NCI-H345 (cell line): Measurements from ENCODE around the gene CDC42BPA.

ENCODE experiments used
- DNase-seq: peaks from one replicate; lab custom pipeline; 2025; lab: John Stamatoyannopoulos, UW

The CDC42BPA gene

GRCh38 chr1:227213426-227213825 lies 104.9 kb downstream of the CDC42BPA start:
- DNase-seq, result no peak

GRCh38 chr1:227212164-227212563 lies 106.1 kb downstream of the CDC42BPA start:
- no peak for DNase-seq

GRCh38 chr1:227210604-227211003 lies 107.7 kb downstream of the CDC42BPA start:
- no peak for DNase-seq

- no peak for DNase-seq
Measured at GRCh38 chr1:227197064-227197463, 121.2 kb downstream of the CDC42BPA start.

- no peak for DNase-seq
Measured at GRCh38 chr1:227192163-227192562, 126.1 kb downstream of the CDC42BPA start.

GRCh38 chr1:227191607-227192006 lies 126.7 kb downstream of the CDC42BPA start:
- no peak for DNase-seq

- no peak for DNase-seq
Measured at GRCh38 chr1:227190321-227190720, 128.0 kb downstream of the CDC42BPA start.

GRCh38 chr1:227185291-227185690 lies 133.0 kb downstream of the CDC42BPA start:
- DNase-seq, result no peak

- no peak for DNase-seq
Measured at GRCh38 chr1:227182012-227182411, 136.3 kb downstream of the CDC42BPA start.

- DNase-seq, result no peak
Measured at GRCh38 chr1:227175611-227176010, 142.7 kb downstream of the CDC42BPA start.

- no peak for DNase-seq
Measured at GRCh38 chr1:227174164-227174563, 144.1 kb downstream of the CDC42BPA start.

- DNase-seq, result no peak
Measured at GRCh38 chr1:227170361-227171166, 147.7 kb downstream of the CDC42BPA start.

GRCh38 chr1:227169343-227169742 lies 148.9 kb downstream of the CDC42BPA start:
- DNase-seq, result no peak

GRCh38 chr1:227167276-227168101 lies 150.8 kb downstream of the CDC42BPA start:
- no peak for DNase-seq

- no peak for DNase-seq
Measured at GRCh38 chr1:227166559-227166958, 151.7 kb downstream of the CDC42BPA start.

GRCh38 chr1:227161470-227161869 lies 156.8 kb downstream of the CDC42BPA start:
- no peak for DNase-seq

- no peak for DNase-seq
Measured at GRCh38 chr1:227156520-227156919, 161.8 kb downstream of the CDC42BPA start.

- DNase-seq, result no peak
Measured at GRCh38 chr1:227155688-227156087, 162.6 kb downstream of the CDC42BPA start.

- no peak for DNase-seq
Measured at GRCh38 chr1:227155004-227155403, 163.3 kb downstream of the CDC42BPA start.

- DNase-seq, result no peak
Measured at GRCh38 chr1:227152525-227152924, 165.8 kb downstream of the CDC42BPA start.

GRCh38 chr1:227140376-227140775 lies 177.9 kb downstream of the CDC42BPA start:
- DNase-seq, result no peak

GRCh38 chr1:227136210-227136820 lies 182.0 kb downstream of the CDC42BPA start:
- DNase-seq, result no peak
